ENCODE data around the gene UBA52. TPM values are rescaled to one million over a fixed set of nuclear protein-coding genes. Genes with fewer than 3 reads are reported as not detected.
"Not testable (repeated sequence)": the region's sequence is repeated elsewhere in the genome, so short reads cannot be mapped to it uniquely, and the experiment has no call there.

The UBA52 gene
- 586 and 964 TPM in 2 replicates for total RNA-seq

DNA sequence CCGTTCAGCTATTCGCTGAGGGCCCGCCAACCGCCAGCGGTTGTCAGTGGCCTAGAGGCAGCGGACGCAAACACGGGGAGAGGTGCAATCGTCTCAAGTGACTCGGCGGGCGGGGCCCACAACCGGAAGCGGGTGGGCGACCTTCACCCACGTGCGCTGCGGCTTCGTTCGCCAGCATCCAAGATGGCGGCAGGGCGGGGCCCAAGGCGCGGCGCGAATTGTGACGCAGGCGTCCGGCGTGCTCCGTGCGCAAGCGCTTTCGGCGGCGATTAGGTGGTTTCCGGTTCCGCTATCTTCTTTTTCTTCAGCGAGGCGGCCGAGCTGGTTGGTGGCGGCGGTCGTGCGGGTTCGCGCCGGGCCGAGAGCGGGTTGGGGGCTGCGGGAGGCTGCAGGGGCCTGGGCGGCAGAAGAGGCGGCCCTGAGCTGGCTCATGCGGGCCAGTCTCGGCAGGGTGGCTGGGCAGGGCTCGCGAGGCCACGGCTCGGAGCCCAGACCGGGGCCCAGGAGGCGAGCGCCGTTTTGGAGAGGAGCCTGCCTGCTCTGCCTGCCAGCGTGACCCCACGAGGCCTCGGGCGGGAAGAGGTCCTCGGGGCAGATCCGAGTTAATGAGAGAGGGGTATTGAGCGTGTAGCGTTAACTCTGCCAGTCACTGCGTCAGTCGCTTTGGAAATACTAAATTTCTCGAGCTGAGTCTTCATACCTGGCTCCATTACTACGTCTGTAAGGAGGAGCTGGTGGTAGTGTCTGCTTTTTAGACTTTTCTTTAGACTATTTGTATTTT, at the start of gene UBA52:
Gene UBA52 (plus strand): TSS at position 294 of the 781 bp plus-strand sequence. CDS start 1,444 bp downstream, outside the sequence.
- no peaks in the 10 kb centered on the region for H3K27me3 ChIP-seq (ENCODE audit: control insufficient read depth, insufficient read depth, low read length)
- peak within 1 kb of the TSS; percentile 80 for H3K4me3 ChIP-seq (ENCODE audit: low read depth, low read length)
- TF ChIP-seq, protein P1, sequence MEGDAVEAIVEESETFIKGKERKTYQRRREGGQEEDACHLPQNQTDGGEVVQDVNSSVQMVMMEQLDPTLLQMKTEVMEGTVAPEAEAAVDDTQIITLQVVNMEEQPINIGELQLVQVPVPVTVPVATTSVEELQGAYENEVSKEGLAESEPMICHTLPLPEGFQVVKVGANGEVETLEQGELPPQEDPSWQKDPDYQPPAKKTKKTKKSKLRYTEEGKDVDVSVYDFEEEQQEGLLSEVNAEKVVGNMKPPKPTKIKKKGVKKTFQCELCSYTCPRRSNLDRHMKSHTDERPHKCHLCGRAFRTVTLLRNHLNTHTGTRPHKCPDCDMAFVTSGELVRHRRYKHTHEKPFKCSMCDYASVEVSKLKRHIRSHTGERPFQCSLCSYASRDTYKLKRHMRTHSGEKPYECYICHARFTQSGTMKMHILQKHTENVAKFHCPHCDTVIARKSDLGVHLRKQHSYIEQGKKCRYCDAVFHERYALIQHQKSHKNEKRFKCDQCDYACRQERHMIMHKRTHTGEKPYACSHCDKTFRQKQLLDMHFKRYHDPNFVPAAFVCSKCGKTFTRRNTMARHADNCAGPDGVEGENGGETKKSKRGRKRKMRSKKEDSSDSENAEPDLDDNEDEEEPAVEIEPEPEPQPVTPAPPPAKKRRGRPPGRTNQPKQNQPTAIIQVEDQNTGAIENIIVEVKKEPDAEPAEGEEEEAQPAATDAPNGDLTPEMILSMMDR (IDR thresholded peaks at IDR 0.05; ENCODE audit: insufficient read depth, low read length, severe bottlenecking): no peak
- H3K36me3 ChIP-seq (ENCODE audit: control insufficient read depth, insufficient read depth, low read length): peaks cover 32% of the 10 kb centered on the region
- FAIRE-seq (no peak), DNase-seq (ENCODE audit: low read depth) (peak; percentile 90)

DNA sequence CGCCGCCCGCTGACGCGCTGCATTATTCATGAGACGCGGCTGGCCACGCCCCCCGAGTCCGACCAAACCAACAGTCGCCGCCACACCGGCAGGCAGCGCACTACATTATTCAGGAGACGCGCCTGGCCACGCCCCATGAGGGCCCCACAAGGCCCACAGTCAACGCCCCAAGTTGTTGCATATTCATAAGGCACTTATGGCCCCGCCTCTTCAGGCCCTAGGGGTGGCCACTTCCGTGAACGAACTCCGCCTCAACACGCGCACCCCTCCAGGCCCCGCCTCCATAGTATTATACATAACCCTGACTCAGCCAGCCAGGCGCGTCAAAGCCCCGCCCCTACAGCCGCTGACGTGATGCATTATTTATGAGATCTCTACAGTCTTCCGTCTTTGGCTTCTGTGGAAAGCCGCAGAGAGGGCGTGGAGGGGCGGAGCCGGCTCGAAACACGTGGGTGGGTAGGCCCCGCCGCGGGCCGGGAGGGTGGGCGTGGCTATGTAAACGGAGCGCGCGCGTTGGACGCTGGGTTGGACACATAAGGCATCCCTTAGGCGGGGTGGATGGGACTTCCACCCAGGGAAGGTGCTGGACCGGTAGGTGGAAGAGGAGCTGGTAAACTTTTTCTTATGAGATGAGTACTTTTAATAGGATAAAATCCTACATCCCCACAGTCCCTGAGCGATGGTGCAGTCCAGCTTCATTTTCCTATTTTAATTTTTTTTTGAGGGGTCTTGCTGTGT, 49.4 kb upstream of the UBA52 start:
- no peaks in the 10 kb centered on the region for H3K36me3 ChIP-seq (ENCODE audit: control insufficient read depth, insufficient read depth, low read length)
- peak; percentile 32 for FAIRE-seq
- peak; percentile 98 for DNase-seq (ENCODE audit: low read depth)
- H3K27me3 ChIP-seq (ENCODE audit: control insufficient read depth, insufficient read depth, low read length): no peaks in the 10 kb centered on the region
- TF ChIP-seq, protein P1 (IDR thresholded peaks at IDR 0.05; ENCODE audit: insufficient read depth, low read length, severe bottlenecking): no peak
- peak overlapping the region; percentile 99 for H3K4me3 ChIP-seq (ENCODE audit: low read depth, low read length)

DNA sequence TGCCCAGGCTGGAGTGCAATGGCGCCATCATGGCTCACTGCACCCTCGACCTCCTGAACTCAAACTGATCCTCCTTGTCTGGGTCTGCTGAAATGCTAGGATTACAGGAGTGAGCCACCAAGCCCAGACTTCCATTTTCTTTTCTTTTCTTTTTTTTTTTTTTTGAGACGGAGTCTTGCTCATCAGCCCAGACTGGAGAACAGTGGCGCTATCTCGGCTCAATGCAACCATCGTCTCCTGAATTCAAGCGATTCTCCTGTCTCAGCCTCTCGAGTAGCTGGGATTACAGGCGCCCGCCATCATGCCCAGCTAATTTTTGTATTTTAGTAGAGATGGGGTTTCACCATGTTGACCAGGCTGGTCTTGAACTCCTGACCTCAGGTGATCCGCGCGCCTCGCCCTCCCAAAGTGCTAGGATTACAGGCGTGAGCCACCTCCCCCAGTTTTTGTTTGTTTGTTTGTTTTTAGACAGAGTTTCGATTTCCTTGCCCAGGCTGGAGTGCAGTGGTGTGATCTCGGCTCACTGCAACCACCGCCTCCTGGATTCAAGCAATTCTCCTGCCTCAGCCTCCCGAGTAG, 48.7 kb upstream of the UBA52 start:
- H3K27me3 ChIP-seq (ENCODE audit: control insufficient read depth, insufficient read depth, low read length); H3K4me3 ChIP-seq (ENCODE audit: low read depth, low read length); FAIRE-seq; DNase-seq (ENCODE audit: low read depth); H3K36me3 ChIP-seq (ENCODE audit: control insufficient read depth, insufficient read depth, low read length): not testable (repeated sequence)

DNA sequence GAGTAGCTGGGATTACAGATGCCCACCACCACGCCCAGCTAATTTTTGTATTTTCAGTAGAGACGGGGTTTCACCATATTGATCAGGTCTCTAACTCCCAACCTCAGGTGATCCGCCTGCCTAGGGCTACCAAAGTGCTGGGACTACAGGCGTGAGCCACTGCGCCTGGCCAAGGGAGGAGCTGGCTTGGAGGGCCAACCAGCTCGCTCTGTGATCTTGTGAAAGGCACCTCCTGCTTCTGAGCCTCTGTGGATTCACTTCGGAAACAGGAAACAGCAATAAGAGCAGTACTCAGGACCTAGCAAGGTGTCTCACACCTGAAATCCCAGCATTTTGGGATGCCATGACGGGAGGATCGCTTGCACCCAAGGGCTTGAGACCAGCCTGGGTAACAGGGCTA, 47.8 kb upstream of the UBA52 start:
- TF ChIP-seq, protein P1 (IDR thresholded peaks at IDR 0.05; ENCODE audit: insufficient read depth, low read length, severe bottlenecking): no peak
- no peak for FAIRE-seq

DNA sequence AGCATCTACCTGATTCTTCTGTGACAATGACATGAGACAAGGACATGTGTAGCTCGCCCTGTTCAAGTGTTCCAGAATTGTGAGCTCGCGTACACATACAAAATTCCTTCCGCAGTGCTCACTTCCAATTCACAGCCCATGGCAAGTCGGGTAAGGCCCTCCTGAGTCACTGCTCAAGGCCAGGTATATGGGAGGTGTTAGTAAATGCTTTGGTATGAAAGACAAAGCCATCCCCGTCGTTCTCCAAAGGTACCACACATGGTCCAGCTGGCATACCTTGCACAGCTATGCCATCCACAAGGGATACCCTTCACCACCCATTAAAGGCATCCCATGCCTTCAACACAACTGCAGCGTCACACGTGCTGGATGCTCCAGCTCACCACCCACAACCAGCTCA, 45.3 kb upstream of the UBA52 start:
- no peak overlapping the region for H3K4me3 ChIP-seq (ENCODE audit: low read depth, low read length)
- DNase-seq (ENCODE audit: low read depth) (peak; percentile 98), FAIRE-seq (peak; percentile 99)
- H3K27me3 ChIP-seq (ENCODE audit: control insufficient read depth, insufficient read depth, low read length): no peaks in the 10 kb centered on the region
- TF ChIP-seq, protein P1 (IDR thresholded peaks at IDR 0.05; ENCODE audit: insufficient read depth, low read length, severe bottlenecking): no peak
- peaks cover 2% of the 10 kb centered on the region for H3K36me3 ChIP-seq (ENCODE audit: control insufficient read depth, insufficient read depth, low read length)

More for the DNA sequence above, 47.8 kb upstream of the UBA52 start:
- H3K4me3 ChIP-seq (ENCODE audit: low read depth, low read length): no peak overlapping the region
- no peaks in the 10 kb centered on the region for H3K36me3 ChIP-seq (ENCODE audit: control insufficient read depth, insufficient read depth, low read length)
- H3K27me3 ChIP-seq (ENCODE audit: control insufficient read depth, insufficient read depth, low read length): no peaks in the 10 kb centered on the region
- DNase-seq (ENCODE audit: low read depth): no peak

DNA sequence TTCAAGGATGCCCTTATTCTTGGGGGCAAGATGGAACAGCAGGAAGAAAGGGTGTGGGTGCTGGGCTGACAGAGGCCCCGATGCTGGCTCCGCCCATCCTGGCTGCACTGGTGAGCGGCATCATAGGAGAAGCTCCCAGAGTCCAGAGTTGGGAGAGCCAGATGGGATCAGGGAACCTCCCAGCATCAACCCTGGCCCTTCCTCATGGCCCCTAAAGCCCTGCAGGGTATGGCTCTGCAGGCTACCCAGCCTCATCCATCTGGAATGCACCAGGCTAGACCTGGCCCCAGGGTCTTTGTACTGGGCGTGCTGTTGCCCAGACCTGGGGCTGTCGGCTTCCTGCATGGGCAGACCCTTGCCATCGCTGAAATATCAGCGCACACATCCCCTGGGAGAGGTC, 41.9 kb upstream of the UBA52 start:
- Histone ChIP-seq H3K4me3 (ENCODE audit: low read depth, low read length) (no peak overlapping the region), H3K36me3 (ENCODE audit: control insufficient read depth, insufficient read depth, low read length) (peaks cover 9% of the 10 kb centered on the region), H3K27me3 (ENCODE audit: control insufficient read depth, insufficient read depth, low read length) (no peaks in the 10 kb centered on the region)
- no peak for DNase-seq (ENCODE audit: low read depth)
- FAIRE-seq: no peak
- TF ChIP-seq, protein P1 (IDR thresholded peaks at IDR 0.05; ENCODE audit: insufficient read depth, low read length, severe bottlenecking): no peak

Measured in bronchial epithelial cell (primary cell).